CD1c-positive myeloid dendritic cell (primary cell): Measurements from ENCODE around the gene SLC45A3.

Experiments
- DNase-seq: peaks from one replicate; pipeline ENCODE4 v3.0.0-alpha.2; 2016; ENCODE audit errors: extremely low spot score

The SLC45A3 gene

DNA sequence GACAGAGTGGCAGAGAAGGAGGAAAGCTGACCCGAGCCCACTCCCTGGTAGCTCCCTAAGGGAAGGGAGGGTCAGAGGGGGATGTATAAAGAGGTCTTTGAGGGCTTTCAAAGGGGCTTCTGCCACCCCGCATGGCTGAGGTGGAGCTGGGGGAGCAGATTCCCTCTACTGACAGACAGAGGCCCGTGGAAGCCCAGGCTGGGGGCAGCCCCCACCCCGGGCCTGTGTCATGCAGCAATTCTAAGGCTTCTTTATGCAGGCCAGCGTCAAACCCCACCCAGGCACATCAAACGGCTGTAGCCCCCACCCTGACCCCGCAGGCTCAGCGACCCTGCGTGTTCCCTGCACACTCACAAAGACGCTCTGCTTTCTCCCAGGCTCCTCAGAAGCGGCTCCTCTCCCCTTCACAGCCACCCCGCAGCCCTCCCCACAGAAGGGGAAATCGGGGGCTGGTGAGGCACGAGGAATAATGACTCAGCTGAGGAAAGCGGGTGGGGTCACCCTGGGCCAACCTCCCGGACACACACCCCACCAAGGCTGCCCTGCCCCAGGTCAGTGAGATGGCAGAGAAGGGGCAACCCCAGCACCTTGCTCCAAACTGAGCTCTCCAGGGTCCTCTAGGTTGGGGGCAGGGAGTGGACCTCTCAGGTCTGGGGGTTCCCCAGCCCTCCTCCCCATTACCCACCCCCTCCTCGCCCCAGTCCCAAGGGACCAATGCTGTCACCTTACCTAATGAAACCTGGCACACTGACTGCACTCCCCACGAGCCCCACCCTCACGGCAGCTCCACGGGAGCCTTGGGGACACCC is 10.8 kb downstream of the SLC45A3 start:
- DNase-seq: peak; percentile 60

DNA sequence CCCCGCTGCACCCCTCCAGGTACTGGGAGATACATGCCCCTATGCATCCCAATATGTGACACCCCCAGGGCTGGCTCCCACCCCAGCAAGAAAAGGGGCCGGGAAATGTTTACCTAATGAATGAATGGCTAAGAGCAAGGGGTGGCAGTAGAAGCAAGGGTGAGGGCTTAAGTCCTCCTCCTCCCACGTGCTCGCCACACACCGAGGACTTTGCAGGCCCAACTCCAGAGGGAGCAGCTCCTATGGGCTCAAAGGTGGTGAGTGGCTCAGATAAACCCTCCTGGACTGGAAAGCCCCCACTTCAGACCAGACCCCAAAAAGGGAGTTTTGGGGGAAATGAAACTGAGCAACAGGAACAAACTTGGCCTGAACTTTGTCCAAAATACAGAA is 11.4 kb downstream of the SLC45A3 start:
- peak; percentile 53 for DNase-seq

DNA sequence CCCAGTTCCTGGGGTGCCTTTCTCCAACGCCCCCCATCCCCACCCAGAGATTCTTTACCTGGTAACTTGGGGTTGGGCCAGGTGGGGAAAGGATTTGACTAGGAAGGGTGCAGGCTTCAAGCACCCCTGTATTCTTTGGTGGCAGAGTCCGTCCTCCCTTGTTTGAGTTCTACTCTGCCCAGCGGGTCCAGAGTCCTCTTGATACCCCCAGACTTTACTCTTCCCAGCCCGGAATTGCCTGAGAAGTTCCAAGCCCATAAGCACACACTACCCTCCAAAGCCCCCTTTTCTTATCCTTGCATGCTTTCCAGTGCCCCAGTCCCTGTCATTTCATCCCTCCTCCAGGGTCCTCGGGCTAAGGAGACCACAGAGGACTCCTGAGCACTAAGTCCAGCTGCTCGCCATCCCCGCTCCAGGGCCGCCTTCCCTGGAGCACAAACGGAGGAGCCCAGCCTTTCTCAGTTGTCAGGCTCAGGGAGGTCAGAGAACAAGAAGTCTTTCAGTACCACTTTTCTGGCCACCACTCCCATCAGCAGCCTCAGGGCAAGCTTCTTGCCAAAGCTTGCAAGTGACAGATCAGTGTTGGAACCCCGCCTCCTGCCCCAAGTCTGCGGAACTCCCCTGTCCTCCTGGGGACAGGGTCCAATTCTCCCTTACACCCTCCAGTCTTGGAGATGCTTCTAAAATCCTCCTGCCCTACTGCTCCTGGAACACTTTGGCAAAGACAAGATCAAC is 12.2 kb downstream of the SLC45A3 start:
- peak; percentile 18 for DNase-seq

DNA sequence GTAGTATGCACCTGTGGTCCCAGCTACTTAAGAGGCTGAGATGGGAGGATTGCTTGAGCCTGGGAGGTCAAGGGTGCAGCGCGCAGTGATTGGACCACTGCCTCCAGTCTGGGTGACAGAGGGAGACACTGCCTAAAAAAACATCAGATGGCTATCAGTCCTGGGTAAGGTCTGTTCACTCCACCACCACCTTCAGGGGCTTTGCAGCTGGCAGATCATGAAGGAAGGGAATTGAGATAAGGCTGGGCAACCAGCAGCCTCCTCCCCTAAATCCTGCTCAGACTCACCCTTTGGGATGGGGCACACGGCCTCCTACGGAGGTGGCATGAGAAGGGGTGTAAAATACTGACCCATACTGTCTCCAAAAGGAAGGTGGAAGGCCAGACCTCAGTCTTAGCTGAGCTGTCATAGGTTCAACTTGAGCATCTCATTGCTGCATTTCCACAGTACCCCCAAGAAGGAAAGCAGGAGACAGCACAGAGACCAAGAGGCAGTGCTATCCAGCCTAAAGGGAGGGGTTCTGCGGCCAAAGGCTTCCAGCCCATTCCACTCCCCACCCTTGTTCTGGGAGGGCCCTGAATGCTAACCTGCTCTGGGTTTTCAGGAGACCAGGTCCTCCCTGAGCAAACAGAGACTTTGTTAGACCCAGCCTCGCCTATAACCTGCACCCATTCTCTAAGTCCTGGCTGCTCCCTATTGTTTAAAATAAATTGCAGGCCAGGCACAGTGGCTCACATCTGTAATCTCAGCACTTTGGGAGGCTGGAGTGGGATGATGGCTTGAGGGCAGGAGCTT is 13.7 kb downstream of the SLC45A3 start:
- DNase-seq: no peak

DNA sequence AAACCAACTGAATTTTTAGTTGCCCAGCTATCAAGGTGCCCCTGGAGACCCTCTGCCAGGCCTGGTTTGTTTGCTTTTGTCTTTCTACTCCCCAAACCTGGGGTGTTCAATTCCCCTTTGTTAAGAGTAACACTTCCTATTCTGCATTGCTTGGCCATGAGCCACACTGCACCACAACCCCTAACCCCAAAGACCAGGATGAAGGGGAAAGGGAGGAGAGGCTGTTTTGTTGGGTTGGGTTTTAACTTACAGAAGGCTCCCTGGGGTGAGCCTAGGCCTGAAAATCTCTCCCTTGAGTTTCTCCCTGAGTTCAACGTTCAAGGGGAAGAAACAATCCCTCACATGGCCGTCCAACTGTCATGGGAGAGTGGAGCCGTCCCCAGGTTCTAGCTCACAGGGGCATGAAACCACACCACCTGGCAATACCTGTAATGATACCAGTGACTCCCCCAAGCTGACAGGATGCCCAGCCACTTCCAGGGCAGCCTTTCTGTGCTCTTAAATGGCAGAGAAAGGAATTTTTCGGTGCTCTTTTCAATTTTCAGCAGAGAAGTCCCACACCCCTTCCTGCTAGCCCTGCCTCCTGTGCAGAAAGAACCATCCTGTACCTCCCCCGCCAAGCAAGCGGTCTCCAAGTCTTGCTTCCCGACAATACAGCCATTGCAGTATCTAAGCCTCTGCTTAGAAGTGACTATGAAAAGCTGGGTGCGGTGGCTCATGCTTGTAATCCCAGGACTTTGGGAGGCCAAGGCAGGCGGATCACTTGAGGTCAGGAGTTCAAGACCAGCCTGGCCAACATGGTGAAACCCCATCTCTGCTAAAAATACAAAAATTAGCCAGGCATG is 14.9 kb downstream of the SLC45A3 start:
- no peak for DNase-seq

DNA sequence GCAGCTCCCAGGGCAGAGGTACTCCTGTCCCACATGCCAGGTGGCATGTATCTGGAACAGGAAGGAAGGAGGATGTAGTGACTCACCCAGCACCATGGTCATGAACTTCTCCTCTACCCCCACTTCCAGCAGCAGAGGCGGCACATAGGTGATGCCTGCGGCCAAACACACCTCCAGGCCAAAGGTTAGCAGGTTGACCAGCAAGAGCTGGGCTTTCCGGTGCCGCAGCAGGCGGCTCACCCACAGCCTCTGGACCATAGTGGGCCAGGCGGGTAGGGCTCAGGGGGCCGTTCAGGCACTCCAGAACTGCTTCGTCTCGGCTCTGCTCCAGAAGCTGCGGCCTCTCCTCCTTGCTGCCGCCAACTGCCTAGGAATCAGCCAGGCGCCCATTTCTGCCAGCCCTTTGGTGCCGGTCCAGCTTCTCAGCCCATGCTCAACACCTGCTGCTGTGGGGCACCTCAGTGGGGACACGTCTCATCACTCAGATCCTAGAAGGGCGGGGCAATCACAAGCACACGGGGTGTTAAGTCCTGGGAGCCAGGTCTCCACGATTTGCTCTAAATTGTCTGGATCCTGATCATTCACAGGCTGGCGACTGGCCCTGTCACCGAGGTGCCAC is 15.8 kb downstream of the SLC45A3 start:
- DNase-seq: no peak

DNA sequence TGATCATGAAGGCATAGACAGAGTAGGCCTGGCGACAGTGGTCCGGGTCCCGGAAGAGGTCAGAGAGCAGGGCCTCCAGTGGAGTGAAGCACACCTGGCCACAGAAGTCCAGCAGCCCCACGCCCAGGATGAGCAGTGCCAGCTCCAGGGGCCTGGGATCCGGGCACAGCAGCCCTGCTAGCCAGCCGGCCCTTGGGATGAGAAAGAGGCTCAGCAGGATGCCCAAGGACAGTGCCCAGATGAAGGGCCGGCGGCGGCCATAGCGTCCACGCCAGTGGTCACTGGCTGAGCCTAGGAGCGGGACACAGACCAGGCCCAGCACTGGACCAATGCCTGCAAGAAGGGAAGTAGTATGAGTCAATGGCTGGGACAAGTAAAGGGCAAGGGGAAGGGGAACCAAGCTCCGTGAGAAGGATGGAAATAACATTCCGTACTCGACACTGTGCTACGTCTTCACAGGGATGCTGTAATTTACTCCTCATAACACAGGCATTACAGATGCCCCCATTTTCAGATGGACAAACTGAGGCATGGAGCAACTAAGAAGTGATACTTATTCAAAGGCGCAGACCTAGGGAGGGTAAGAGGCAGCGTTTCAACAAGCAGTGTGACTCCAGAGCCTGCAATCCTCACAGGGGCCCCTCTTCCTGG is 16.9 kb downstream of the SLC45A3 start:
- peak; percentile 72 for DNase-seq

DNA sequence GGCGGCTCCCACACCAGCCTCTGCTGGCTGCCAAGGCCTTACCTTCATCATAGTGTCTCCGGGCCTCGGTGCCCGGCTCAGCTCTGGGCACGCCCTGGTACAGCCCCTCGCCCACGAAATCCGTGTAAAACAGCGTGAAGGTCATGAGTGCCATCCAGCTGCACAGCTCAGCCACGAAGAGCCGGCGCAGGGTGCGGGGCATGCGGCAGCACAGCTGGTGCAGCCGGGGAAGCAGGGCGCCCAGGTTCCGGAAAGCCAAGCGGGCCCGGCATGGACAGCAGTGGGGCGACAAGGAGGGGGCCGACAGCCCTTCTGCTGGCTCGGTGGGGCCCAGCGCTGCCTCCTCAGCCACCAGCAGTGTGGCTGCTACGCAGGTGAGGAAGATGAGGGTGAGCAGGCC is 17.5 kb downstream of the SLC45A3 start:
- no peak for DNase-seq

DNA sequence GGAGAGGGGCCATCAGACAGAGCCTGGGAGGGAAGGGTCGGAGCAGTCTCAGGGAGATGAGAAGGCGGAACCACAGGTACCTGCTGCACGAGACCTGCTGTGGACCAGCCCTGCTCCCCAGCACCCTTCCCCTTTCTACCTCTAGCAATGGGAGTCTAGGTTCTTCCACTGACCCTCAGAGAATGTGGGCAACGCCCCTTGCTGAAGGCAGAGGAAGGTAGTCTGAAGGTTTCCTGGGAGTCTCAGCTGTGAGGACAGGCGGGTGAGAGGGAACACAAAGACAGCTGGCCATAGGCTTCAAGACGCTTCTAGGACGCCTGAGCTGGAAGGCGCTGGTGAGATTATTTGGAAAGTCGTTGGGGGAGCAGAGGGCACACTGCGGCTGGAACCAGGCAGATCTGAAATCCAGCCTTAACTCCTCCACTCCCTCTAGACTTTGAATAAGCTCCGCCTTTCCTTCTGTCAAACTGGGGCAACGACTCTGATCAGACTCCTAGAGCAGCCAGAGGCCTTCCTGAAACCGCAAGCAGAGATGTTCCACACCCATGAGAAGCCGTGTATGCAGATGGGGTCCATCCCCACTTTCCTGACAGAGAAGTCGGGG is 18.1 kb downstream of the SLC45A3 start:
- no peak for DNase-seq

DNA sequence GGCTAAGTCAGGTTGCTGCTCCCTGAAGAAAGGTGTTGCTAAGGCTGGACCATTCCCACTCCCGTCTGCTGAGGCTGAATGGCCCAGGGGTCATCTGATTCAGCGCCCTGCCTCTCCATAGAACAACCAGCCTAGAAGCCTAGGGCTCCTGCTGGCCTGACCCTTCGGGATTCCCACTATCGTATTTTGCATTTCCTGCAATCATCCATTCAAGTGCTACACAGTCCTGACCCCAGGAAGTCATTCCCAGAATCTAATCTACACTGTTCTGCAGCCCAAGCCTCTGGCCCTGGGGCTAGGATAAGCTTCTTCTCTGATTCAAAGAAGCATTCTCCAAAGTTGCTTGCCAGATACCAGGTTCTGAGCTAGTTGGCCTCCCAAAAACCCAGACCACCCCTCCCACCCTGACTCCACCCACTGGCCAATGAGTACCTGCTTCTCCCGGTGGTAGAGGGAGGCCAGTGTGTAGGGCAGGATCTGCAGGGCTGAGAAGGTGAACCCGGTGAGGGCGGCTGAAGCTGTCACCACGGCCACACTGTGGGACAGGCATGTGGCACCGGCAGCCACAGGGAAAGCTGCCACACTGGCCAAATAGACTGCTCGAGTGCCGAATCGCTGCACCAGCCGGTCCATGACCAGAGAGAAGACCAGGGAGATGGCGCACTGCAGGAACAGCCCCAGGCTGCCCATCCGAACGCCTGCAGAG is 18.7 kb downstream of the SLC45A3 start:
- DNase-seq: no peak

DNA sequence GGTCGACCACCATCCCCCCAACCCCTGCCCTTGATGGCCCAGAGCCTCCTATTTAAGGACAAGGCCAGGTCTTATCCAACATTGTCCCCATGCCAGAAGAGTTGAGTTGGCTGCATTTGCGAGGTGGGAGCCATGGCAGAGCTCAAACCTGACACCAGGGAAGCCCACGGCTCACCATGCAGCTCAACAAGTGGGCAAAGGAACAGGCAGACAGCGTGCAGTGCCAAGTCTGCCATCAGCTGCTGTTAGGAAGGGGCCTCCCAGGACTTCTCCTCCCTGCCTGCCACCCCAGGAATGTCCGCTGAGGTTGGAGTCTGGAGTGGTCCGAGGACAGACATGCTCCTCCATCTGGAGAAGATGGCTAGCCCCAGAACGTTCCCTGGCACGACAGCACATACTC is 19.9 kb downstream of the SLC45A3 start:
- DNase-seq: no peak

DNA sequence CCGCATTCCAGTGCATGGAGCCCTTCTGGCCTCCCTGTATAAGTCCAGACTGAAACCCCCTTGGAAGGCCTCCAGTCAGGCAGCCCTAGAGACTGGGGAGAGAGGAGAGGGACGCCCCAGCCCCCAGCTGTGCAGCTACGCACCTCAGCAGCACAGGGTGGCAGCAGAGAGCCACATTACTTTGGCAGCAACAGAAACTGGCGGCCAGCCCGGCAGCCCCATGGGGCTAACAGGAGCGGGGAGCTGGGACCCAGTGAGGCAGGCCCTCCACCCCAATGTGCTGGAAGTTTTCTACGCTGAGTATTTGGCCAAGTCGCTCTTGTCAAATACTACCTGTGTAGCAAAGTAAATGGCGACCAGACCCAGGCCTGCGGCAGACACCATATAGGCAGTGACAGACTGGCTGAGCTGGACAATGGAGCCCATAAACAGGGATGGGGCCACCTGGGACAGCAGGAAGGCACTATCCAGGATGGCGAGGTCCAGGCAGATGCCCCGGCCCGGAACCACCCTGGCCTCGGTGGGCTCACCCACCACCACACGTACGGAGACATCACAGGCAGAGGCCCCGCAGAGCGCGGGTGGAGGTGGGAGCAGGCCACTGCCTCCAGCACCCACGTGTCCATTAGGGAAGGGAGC is 21.2 kb downstream of the SLC45A3 start:
- peak; percentile 83 for DNase-seq

DNA sequence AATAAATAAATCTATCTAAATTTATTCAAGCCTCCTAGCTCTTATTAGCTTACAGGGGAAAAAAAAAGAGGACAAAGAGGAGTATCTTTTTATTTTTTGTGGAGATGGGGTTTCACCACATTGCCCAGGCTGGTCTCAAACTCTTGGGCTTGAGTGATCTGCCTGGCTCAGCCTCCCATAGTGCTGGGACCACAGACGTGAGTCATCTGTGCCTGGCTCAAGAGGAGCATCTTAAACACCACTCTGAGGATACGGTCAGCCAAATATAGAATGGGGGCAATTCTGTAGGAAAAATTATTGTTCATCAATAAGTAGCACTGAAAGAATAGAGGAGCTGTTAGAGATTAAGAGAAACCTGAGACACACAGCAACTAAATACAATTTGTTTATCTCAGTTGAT is 24.1 kb downstream of the SLC45A3 start:
- no peak for DNase-seq

DNA sequence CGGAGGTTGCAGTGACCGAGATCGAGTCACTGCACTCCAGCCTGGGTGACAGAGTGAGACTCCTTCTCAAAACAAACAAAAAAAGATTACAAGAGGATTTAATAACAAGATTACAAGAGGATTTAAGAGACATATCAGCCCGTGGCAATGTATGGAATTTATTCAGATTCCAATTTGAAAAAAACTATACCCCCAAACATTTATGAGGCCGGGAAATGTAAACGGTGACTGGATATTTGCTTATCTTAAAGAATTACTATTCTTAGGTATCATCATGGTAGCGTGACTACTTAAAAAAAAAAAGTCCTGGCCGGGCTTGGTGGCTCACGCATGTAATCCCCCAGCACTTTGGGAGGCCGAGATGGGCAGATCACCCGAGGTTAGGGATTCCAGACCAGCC is 27.3 kb downstream of the SLC45A3 start:
- no peak for DNase-seq

DNA sequence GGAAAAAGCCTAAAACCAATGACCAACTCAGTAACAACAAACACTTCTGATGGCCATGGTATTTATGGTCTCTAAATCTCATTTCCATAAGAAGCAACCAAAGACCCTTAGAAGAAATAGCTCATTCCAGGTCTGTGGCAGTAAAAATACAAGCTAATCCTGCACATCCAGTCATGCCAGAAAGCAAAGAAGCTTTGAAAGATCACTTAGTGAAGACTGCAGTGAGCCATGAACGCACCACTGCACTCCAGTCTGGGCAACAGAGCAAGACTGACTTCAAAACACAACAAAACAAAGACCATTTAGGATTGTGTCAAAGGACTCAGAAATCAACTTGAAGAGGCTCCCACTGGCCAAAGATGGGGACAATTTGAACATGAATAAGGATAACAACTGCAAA is 30.1 kb downstream of the SLC45A3 start:
- no peak for DNase-seq

DNA sequence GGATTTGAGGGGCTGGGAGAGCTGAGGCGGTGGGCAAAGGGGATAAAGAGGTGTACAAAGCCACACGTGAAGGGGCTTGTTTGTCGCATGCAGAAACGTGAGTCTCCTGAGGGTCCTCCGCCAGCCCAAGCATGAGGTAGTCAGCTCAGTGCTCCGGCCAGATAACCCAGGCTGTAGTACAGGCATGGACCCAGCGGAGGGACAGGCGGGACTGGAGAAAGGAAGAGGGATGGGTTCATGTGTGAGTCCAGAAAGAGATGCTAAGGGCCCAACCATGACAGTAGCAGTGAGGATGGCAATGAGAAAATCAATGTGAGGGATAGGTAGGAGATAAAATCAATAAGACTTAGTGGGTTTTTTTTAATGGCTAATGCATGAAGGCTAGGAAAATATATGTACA is 34.8 kb downstream of the SLC45A3 start:
- no peak for DNase-seq

DNA sequence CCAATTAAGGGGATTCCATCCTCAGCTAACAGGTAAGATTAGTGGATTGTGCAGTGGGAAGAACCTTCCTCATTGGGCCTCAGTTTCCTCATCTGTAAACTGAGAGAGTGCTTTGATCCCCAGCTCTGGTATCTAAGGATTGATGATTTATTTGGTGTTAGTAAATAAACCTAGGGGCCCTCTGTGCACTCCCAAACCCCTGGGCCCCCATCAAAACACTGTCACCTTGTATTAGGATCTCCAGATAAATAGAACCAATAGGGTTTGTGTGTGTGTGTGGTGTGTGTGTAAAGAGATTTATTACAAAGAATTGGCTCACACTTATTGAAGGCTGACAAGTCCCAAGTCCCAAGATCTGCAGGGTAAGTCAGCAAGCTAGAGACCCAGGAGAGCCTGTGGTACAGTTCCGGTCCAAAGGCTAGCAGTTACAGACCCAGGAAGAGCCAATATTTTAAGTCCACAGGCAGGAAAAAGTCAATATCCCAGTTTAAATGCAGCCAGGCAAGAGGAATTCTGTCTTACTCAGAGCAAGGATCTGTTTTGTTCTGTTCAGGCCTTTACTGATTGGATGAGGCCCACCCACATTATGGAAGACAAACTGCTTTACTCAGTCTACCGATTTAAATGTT is 37.5 kb downstream of the SLC45A3 start:
- no peak for DNase-seq

DNA sequence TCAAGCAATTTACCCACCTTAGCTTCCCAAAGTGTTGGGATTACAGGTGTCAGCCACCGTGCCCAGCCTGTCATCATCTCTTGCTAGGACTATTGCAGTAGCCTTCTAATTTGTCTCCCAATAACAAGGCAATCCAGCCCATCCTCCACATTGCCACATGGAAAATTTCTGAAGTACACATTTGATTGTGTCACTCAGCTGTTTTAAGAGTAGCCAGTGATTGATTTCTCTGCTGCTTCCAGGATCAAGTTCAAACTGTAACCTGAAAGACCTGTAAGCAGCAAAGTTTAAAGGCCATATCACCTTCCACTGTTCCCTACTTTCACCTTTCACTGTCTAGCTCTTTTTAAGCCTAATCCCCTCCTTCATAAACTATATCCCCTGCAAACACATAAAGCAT is 40.7 kb downstream of the SLC45A3 start:
- DNase-seq: no peak
